ENCODE data around the gene SMARCA2.
A peak's percentile ranks its signal among the peaks of the same experiment; 100 is the strongest.

Gene SMARCA2

DNA sequence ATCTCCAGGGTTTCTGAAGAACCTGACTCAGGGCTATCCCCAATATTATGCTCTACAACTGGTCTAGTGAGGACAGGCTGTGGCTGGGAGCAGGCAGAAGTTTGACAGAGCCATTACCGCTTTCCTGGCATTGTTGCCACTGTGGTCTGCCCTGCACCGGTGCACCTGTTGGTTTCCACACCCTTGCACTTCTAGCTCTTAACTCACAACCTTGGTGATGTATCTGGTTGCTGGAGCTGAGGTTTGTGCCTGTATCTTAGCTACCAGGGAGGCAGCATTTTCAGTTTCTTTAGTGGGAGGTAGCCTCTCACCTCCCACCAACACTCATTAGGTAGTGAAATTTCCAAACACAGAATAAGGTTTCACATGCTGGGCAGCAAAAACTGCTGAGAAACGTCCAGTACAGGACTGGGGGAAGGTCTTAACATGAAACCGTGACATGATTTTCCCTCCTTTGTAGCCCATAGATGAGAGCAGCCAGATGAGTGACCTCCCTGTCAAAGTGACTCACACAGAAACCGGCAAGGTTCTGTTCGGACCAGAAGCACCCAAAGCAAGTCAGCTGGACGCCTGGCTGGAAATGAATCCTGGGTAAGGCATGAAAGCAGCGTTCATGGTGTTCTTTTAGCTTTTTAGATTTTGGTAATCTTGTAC, 57.7 kb downstream of the SMARCA2 start:
- TF ChIP-seq, protein P1, sequence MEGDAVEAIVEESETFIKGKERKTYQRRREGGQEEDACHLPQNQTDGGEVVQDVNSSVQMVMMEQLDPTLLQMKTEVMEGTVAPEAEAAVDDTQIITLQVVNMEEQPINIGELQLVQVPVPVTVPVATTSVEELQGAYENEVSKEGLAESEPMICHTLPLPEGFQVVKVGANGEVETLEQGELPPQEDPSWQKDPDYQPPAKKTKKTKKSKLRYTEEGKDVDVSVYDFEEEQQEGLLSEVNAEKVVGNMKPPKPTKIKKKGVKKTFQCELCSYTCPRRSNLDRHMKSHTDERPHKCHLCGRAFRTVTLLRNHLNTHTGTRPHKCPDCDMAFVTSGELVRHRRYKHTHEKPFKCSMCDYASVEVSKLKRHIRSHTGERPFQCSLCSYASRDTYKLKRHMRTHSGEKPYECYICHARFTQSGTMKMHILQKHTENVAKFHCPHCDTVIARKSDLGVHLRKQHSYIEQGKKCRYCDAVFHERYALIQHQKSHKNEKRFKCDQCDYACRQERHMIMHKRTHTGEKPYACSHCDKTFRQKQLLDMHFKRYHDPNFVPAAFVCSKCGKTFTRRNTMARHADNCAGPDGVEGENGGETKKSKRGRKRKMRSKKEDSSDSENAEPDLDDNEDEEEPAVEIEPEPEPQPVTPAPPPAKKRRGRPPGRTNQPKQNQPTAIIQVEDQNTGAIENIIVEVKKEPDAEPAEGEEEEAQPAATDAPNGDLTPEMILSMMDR (IDR thresholded peaks at IDR 0.05; ENCODE audit: low read depth, low read length), result no peak
- H3K4me3 ChIP-seq (ENCODE audit: low read depth, low read length), result no peak overlapping the region

DNA sequence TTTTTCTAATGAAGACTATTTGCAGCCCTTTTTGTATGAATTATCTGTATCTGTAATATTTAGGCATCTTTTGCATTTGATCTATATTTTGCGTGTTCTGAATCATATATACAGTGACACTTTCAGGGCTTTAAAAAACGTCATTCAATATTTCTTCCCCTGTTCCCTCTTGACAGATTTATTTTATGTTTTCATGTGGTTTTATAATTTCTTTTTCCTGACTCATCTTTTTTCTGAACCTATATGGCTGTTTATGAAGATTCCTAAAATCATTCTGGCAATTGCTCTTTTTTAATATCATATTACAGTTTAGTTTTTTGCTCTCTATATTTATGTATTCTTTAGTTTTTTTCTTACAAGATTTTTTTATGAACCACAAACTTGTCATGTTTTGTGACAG, 67.6 kb downstream of the SMARCA2 start:
- TF ChIP-seq, protein P1 (IDR thresholded peaks at IDR 0.05; ENCODE audit: low read depth, low read length), result no peak

DNA sequence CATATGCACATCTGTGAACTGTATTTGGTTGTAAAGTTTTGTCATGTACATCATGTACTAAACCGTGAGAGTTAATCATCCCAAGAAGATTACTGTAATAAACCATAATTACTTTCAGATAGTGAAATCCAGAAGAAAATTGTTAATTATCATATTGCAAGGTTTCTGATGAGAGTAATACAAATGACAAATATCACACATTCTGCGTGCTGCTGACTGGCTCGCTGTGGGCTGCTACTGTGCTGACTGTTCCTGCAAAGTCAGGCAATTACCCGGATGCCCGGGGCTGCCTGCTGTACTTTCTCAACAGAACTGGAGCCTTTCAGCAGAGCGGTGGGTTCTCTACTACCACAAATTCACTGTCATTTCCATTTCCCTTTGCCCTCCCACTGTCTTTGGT, 68.3 kb downstream of the SMARCA2 start:
- H3K4me3 ChIP-seq (ENCODE audit: low read depth, low read length), result no peak overlapping the region
- TF ChIP-seq, protein P1 (IDR thresholded peaks at IDR 0.05; ENCODE audit: low read depth, low read length), result no peak

More for the DNA sequence above, 67.6 kb downstream of the SMARCA2 start:
- H3K4me3 ChIP-seq (ENCODE audit: low read depth, low read length), result no peak overlapping the region

DNA sequence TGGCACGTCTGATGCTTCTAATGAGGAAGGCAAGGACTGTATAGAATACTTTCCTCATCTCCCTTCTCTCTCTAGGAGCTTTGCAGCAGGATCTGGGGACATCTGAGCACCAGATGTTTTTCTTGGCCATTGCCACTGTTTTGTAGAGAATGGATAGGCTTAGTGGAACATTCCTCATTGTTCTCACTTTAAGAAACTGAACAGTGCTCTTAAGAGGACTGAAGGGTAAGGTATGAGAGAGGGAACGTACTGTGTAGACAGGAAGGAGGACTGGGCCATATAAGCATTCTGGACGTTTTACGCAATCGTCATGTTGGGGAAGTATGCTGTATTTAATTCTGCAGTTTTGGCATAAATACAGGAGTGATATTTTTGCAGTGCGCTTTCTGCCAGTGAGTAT, 70.6 kb downstream of the SMARCA2 start:
- H3K4me3 ChIP-seq (ENCODE audit: low read depth, low read length), result no peak overlapping the region
- TF ChIP-seq, protein P1 (IDR thresholded peaks at IDR 0.05; ENCODE audit: low read depth, low read length), result no peak

DNA sequence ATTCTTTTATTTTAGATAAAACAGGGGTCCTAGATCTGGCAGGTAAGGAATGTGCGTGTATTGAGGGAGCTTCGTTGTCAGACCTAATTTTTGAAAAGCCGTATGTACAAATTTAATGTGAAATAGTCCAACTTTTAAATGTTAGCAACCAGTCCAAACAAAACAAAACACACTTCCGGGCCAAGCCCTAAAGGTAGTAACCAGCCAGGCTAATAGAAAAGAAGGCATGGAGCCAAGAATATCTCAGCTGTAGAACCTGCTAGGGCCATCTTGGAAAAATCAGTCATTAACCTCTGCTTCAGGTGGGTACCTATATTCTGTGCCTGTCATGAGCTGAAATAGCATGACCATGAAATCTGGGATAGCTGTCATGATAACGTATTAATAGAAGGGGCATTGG, 71.0 kb downstream of the SMARCA2 start:
- TF ChIP-seq, protein P1 (IDR thresholded peaks at IDR 0.05; ENCODE audit: low read depth, low read length), result no peak
- H3K4me3 ChIP-seq (ENCODE audit: low read depth, low read length), result no peak overlapping the region

DNA sequence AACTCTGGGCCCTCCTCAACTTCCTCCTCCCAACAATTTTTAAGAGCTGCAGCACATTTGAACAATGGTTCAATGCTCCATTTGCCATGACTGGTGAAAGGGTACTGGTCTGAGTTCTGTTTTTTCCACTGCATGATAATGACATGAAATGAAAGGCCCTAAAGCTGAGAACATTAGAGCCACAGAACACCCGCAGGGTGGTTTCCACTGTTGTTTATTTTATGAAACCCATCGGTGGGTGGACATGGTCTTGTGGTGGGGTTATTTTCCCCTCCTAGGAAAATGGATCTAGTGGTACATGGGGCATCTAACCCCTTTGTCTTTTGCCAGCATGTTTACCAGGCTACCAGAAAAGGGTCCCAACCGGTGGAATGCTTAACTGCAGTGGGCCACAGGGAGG, 71.8 kb downstream of the SMARCA2 start:
- H3K4me3 ChIP-seq (ENCODE audit: low read depth, low read length), result no peak overlapping the region
- TF ChIP-seq, protein P1 (IDR thresholded peaks at IDR 0.05; ENCODE audit: low read depth, low read length), result no peak

DNA sequence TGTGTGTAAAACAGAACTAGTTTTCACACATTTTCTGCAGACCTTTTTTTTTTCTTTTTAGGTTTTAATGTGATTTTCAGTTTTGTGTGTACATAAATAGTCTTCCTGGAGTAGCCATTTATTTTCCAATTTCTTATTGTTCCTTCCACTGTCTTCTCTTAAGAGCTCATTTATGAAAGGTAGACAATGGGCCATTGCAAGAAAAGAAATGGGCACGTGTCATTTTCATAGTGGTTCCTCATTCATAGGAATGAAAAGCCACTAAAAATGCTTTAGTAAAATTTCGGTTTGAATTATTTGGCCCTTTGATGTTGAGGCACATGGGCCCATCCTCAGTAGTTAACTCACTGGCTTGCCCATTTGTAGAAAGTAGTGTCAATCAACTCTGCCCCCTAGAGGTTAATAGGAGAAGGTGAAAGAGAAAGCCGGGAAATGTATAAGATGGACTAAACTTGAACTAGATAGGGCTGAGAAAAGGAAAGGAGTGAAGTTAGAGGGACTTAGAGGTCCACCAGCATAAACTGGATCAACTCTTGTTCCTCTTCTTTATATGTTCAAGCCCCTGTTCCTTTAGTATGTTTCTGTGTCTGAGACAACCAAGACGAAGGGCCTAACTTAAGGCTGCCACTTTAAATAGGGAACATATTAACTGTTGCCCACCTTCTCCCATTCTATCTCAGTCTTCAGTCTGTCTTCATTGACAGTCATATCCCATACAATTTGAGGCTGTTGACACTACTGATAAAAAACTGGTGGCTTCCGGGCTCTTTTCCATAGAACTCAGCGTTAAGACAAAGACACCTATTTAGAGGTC, 72.6 kb downstream of the SMARCA2 start:
- H3K4me3 ChIP-seq (ENCODE audit: low read depth, low read length), result no peak overlapping the region
- TF ChIP-seq, protein P1 (IDR thresholded peaks at IDR 0.05; ENCODE audit: low read depth, low read length), result peak; percentile 67

Data from WI38 (cell line).